ENCODE measurements around the gene CAND2. TPM values are rescaled to one million over a fixed set of nuclear protein-coding genes. Genes with fewer than 3 reads are reported as not detected.
"Not testable (repeated sequence)": the region's sequence is repeated elsewhere in the genome, so short reads cannot be mapped to it uniquely, and the experiment has no call there.

The CAND2 gene
- total RNA-seq, 4 donors from 2014 or later, result 9.7 to 18.0 (median 12.4) TPM

GRCh38 chr3:12837295-12837986, 41.0 kb downstream of the CAND2 start:
- Histone ChIP-seq H3K9me3 (no peaks in the 10 kb centered on the region), H3K27me3 (no peaks in the 10 kb centered on the region), H3K27ac (no peak overlapping the region), H3K4me1 (peaks cover 8 to 24% of the 10 kb centered on the region in 2 donors), H3K4me3 (replicated peaks in 1 of 3) (no peak overlapping the region), H3K36me3 (peaks cover 45 to 67% of the 10 kb centered on the region in 2 donors)
- intact Hi-C loops (cut with DNase I), result no loop called here
- WGBS, 2 donors, result 79 to 86% methylated on average over 6 of the region's 6 CpGs
- DNase-seq, result no peak
- TF ChIP-seq CTCF (IDR thresholded peaks at IDR 0.05), result no peak
- TF ChIP-seq POLR2A (IDR thresholded peaks at IDR 0.05), result no peak

GRCh38 chr3:12838179-12838965, 41.9 kb downstream of the CAND2 start:
- intact Hi-C loops (cut with DNase I), result no loop called here

GRCh38 chr3:12839156-12839946, 42.9 kb downstream of the CAND2 start:
- Histone ChIP-seq H3K27ac (no peak overlapping the region), H3K4me1 (peaks cover 8 to 24% of the 10 kb centered on the region in 2 donors), H3K36me3 (peaks cover 36 to 53% of the 10 kb centered on the region in 2 donors), H3K9me3 (no peaks in the 10 kb centered on the region), H3K4me3 (replicated peaks in 1 of 3) (no peak overlapping the region), H3K27me3 (no peaks in the 10 kb centered on the region)
- 80 to 87% methylated on average over 11 of the region's 11 CpGs for WGBS, 2 donors
- DNase-seq, result no peak
- intact Hi-C loops (cut with DNase I), result no loop called here
- TF ChIP-seq CTCF (IDR thresholded peaks at IDR 0.05), result no peak

More at GRCh38 chr3:12838179-12838965, 41.9 kb downstream of the CAND2 start:
- H3K27ac ChIP-seq, result no peak overlapping the region
- H3K36me3 ChIP-seq, result peaks cover 44 to 63% of the 10 kb centered on the region in 2 donors
- H3K4me3 ChIP-seq (replicated peaks in 1 of 3), result no peak overlapping the region
- WGBS, 2 donors, result 83 to 86% methylated on average over 13 of the region's 13 CpGs
- no peaks in the 10 kb centered on the region for H3K27me3 ChIP-seq
- TF ChIP-seq POLR2A (IDR thresholded peaks at IDR 0.05), result no peak
- TF ChIP-seq CTCF (IDR thresholded peaks at IDR 0.05), result no peak
- peaks cover 8 to 24% of the 10 kb centered on the region in 2 donors for H3K4me1 ChIP-seq
- DNase-seq, result no peak
- no peaks in the 10 kb centered on the region for H3K9me3 ChIP-seq

- peak overlapping the region in 1 of 3 donors; percentile 93 for H3K27ac ChIP-seq
- DNase-seq; intact Hi-C loops (cut with DNase I); H3K9me3 ChIP-seq; H3K27me3 ChIP-seq: not testable (repeated sequence)
- H3K4me1 ChIP-seq, result peaks cover 8 to 24% of the 10 kb centered on the region in 2 donors
- peak overlapping the region in 1 of 3 donors; percentile 82 for H3K4me3 ChIP-seq (replicated peaks in 1 of 3)
- H3K36me3 ChIP-seq, result peaks cover 36 to 45% of the 10 kb centered on the region in 2 donors
- WGBS, 2 donors, result 57 to 65% methylated on average over 10 of the region's 10 CpGs
Measured at GRCh38 chr3:12840148-12840547, 43.7 kb downstream of the CAND2 start.

- intact Hi-C loops (cut with DNase I), result no loop called here
Measured at GRCh38 chr3:12840591-12841148, 44.2 kb downstream of the CAND2 start.

More at GRCh38 chr3:12840591-12841148, 44.2 kb downstream of the CAND2 start:
- peak overlapping the region; percentile 93 to 96 (median 94) for H3K27ac ChIP-seq
- no peak for TF ChIP-seq CTCF (IDR thresholded peaks at IDR 0.05)
- peaks cover 35 to 40% of the 10 kb centered on the region in 2 donors for H3K36me3 ChIP-seq
- 8 to 18% methylated on average over 5 to 18 of the region's 18 CpGs for WGBS, 2 donors
- H3K4me3 ChIP-seq (replicated peaks in 1 of 3), result peak overlapping the region; percentile 3 to 82 (median 28)
- peak; percentile 35 to 39 for DNase-seq
- no peaks in the 10 kb centered on the region for H3K9me3 ChIP-seq
- no peaks in the 10 kb centered on the region for H3K27me3 ChIP-seq
- peaks cover 8 to 24% of the 10 kb centered on the region in 2 donors for H3K4me1 ChIP-seq

Data from thyroid gland (tissue), 4 donors.